Osteoblast (primary cell): Measurements from ENCODE around the gene RIMBP2. TPM values are rescaled to one million over a fixed set of nuclear protein-coding genes. Genes with fewer than 3 reads are reported as not detected.

Experiments
- DNase-seq: peaks from one replicate; pipeline ENCODE4 v3.0.0; 2011; ENCODE audit warnings: low spot score, mixed read lengths; ENCODE audit not compliant: insufficient read length; ENCODE audit errors: missing footprints
- H2AFZ ChIP-seq: 2 replicates; pipeline ENCODE4 v1.6.0; 2011; ENCODE audit warnings: mild to moderate bottlenecking, low read length
- H3K27ac ChIP-seq: 2 replicates; pipeline ENCODE4 v1.5.1; 2011; ENCODE audit warnings: mild to moderate bottlenecking, low read depth, low read length, moderate library complexity
- H3K27me3 ChIP-seq: 2 replicates; pipeline ENCODE4 v1.6.0; 2012; ENCODE audit warnings: mild to moderate bottlenecking, control low read depth, inconsistent platforms, low read length, moderate library complexity; ENCODE audit not compliant: insufficient read depth
- H3K36me3 ChIP-seq: 2 replicates; pipeline ENCODE4 v1.5.1; 2011; ENCODE audit warnings: mild to moderate bottlenecking, low read length, control low read depth, moderate library complexity; ENCODE audit not compliant: insufficient read depth
- H3K4me1 ChIP-seq: 2 replicates; pipeline ENCODE4 v1.5.1; 2011; ENCODE audit warnings: mild to moderate bottlenecking, low read length, control low read depth, moderate library complexity; ENCODE audit not compliant: insufficient read depth
- H3K4me2 ChIP-seq: 2 replicates; pipeline ENCODE4 v1.6.0; 2011; ENCODE audit warnings: mild to moderate bottlenecking, low read length; ENCODE audit not compliant: insufficient read depth
- H3K4me3 ChIP-seq: fragments of 200-600 bp; sonication (generic); 3 replicates; pipeline ENCODE4 v1.5.1; 2012; ENCODE audit warnings: mild to moderate bottlenecking, low read length, inconsistent platforms; ENCODE audit not compliant: insufficient read depth
- H3K79me2 ChIP-seq: 2 replicates; pipeline ENCODE4 v1.6.0; 2012; ENCODE audit warnings: mild to moderate bottlenecking, low read length, control low read depth, inconsistent platforms; ENCODE audit not compliant: insufficient read depth
- H3K9me3 ChIP-seq: 2 replicates; pipeline ENCODE4 v1.5.1; 2011; ENCODE audit warnings: low read depth, low read length, control low read depth
- H4K20me1 ChIP-seq: 2 replicates; pipeline ENCODE4 v1.6.0; 2012; ENCODE audit warnings: mild to moderate bottlenecking, low read length, control low read depth; ENCODE audit not compliant: insufficient read depth
- CTCF ChIP-seq: IDR thresholded peaks from 2 replicates; pipeline ENCODE4 v1.5.1; 2011; ENCODE audit warnings: mild to moderate bottlenecking, low read depth, low read length, moderate library complexity; ENCODE audit errors: extremely low read depth
- total RNA-seq: library from RNA; depleted of rRNA; stranded (reverse); fragments of >200 nt; gene quantifications from 2 replicates; pipeline ENCODE4 v1.2.3, GENCODE V29; 2012

The RIMBP2 gene
- total RNA-seq, 1 donor: not detected

GRCh38 chr12:130423991-130424857 lies 291.9 kb downstream of the RIMBP2 start:
- Histone ChIP-seq H3K4me3 (no peak overlapping the region), H3K79me2 (no peaks in the 10 kb centered on the region), H3K27ac (no peak overlapping the region), H3K4me2 (no peak overlapping the region), H2AFZ (no peak overlapping the region), H3K36me3 (no peaks in the 10 kb centered on the region), H3K9me3 (no peaks in the 10 kb centered on the region), H4K20me1 (no peaks in the 10 kb centered on the region), H3K27me3 (no peaks in the 10 kb centered on the region), H3K4me1 (no peaks in the 10 kb centered on the region)
- TF ChIP-seq CTCF: no peak
- DNase-seq: peak; percentile 32

GRCh38 chr12:130423136-130423535 lies 293.0 kb downstream of the RIMBP2 start:
- no peaks in the 10 kb centered on the region for H3K4me1 ChIP-seq
- H3K4me3 ChIP-seq: no peak overlapping the region
- no peak overlapping the region for H3K27ac ChIP-seq
- H2AFZ ChIP-seq: no peak overlapping the region
- H3K79me2 ChIP-seq: no peaks in the 10 kb centered on the region
- H3K4me2 ChIP-seq: no peak overlapping the region
- no peaks in the 10 kb centered on the region for H3K9me3 ChIP-seq
- no peak for TF ChIP-seq CTCF
- H3K36me3 ChIP-seq: no peaks in the 10 kb centered on the region
- no peaks in the 10 kb centered on the region for H3K27me3 ChIP-seq
- DNase-seq: peak; percentile 36
- H4K20me1 ChIP-seq: no peaks in the 10 kb centered on the region

- no peaks in the 10 kb centered on the region for H3K9me3 ChIP-seq
- H3K79me2 ChIP-seq: no peaks in the 10 kb centered on the region
- H3K4me3 ChIP-seq: no peak overlapping the region
- H3K4me1 ChIP-seq: no peaks in the 10 kb centered on the region
- H4K20me1 ChIP-seq: no peaks in the 10 kb centered on the region
- H3K27ac ChIP-seq: no peak overlapping the region
- H2AFZ ChIP-seq: no peak overlapping the region
- H3K36me3 ChIP-seq: no peaks in the 10 kb centered on the region
- TF ChIP-seq CTCF: no peak
- H3K4me2 ChIP-seq: no peak overlapping the region
- H3K27me3 ChIP-seq: no peaks in the 10 kb centered on the region
- peak; percentile 10 for DNase-seq
These were observed 293.4 kb downstream of the RIMBP2 start for GRCh38 chr12:130422676-130423075.

- no peaks in the 10 kb centered on the region for H3K36me3 ChIP-seq
- H3K27ac ChIP-seq: no peak overlapping the region
- no peaks in the 10 kb centered on the region for H3K4me1 ChIP-seq
- no peak for TF ChIP-seq CTCF
- DNase-seq: peak; percentile 43
- no peak overlapping the region for H3K4me2 ChIP-seq
- no peak overlapping the region for H3K4me3 ChIP-seq
- no peaks in the 10 kb centered on the region for H3K27me3 ChIP-seq
- no peaks in the 10 kb centered on the region for H4K20me1 ChIP-seq
- no peaks in the 10 kb centered on the region for H3K79me2 ChIP-seq
- H3K9me3 ChIP-seq: no peaks in the 10 kb centered on the region
- H2AFZ ChIP-seq: no peak overlapping the region
These were observed 294.2 kb downstream of the RIMBP2 start for GRCh38 chr12:130421896-130422295.
